Panc1 (cell line): Measurements from ENCODE around the gene FBXO15. TPM values are rescaled to one million over a fixed set of nuclear protein-coding genes. Genes with fewer than 3 reads are reported as not detected.

Source experiments
- ATAC-seq: fragments of 200-7000 bp; cut with Tn5 transposase; 2 replicates; pipeline ENCODE4 v1.9.1; 2020; ENCODE audit warnings: mild to moderate bottlenecking, moderate library complexity
- BruUV-seq: library from RNA; stranded (reverse); fragments of 400-500 nt; replicated peaks from 2 replicates; lab custom pipeline; 2021; lab: Mats Ljungman, UMichigan
- CTCF ChIA-PET: fragments of 300-600 bp; sonication (Branson Sonifier 250); formaldehyde crosslinking; loops from one replicate; lab custom pipeline; 2022; ENCODE audit warnings: antibody characterized with exemption; lab: Charles Lee
- POLR2A ChIA-PET: fragments of 300-600 bp; sonication (Branson Sonifier 250); formaldehyde crosslinking; loops from one replicate; lab custom pipeline; 2022; ENCODE audit warnings: antibody characterized with exemption; lab: Charles Lee
- DNase-seq: peaks from one replicate; pipeline ENCODE4 v3.0.0-alpha.2; 2010; ENCODE audit warnings: low read depth, low spot score
- H3K27ac ChIP-seq: 2 replicates; pipeline ENCODE4 v1.5.1; 2011; ENCODE audit warnings: mild to moderate bottlenecking, low read length, inconsistent platforms
- H3K27me3 ChIP-seq: fragments of 200-500 bp; sonication (Bioruptor generic); 2 replicates; pipeline ENCODE4 v1.6.0; 2014; ENCODE audit warnings: low read length, inconsistent platforms; ENCODE audit not compliant: control insufficient read depth, insufficient read depth
- H3K36me3 ChIP-seq: fragments of 200-500 bp; sonication (Bioruptor generic); 2 replicates; pipeline ENCODE4 v1.5.1; 2014; ENCODE audit warnings: inconsistent platforms, mild to moderate bottlenecking, low read length, moderate library complexity; ENCODE audit not compliant: control insufficient read depth, insufficient read depth
- H3K4me1 ChIP-seq: 2 replicates; pipeline ENCODE4 v1.5.1; 2011; ENCODE audit warnings: inconsistent platforms, mild to moderate bottlenecking, low read length, moderate library complexity; ENCODE audit not compliant: control insufficient read depth, insufficient read depth
- H3K4me3 ChIP-seq, 2 experiments: 2 replicates each; pipeline ENCODE4 v1.5.1; 2011 to 2012; ENCODE audit warnings: low read depth in 2 of 2, low read length in 2 of 2, mild to moderate bottlenecking in 2 of 2, inconsistent platforms in 1 of 2, moderate library complexity in 1 of 2
- H3K9me3 ChIP-seq: fragments of 200-500 bp; sonication (Bioruptor generic); 2 replicates; pipeline ENCODE4 v1.5.1; 2014; ENCODE audit warnings: low read depth, mild to moderate bottlenecking, inconsistent platforms, low read length, moderate library complexity; ENCODE audit not compliant: control insufficient read depth, insufficient read depth
- CTCF ChIP-seq: fragments of 450-650 bp; IDR thresholded peaks from 2 replicates; pipeline ENCODE4 v1.5.1; 2017; ENCODE audit warnings: mild to moderate bottlenecking
- POLR2AphosphoS5 ChIP-seq: IDR thresholded peaks from 2 replicates; pipeline ENCODE4 v1.6.1; 2012; ENCODE audit warnings: mild to moderate bottlenecking, low read depth, low read length, moderate library complexity
- REST ChIP-seq, 2 experiments: IDR thresholded peaks; 2 replicates each; pipeline ENCODE4 v1.6.1; 2011 to 2012; ENCODE audit warnings: low read depth in 2 of 2, control low read depth in 1 of 2, low read length in 1 of 2, mild to moderate bottlenecking in 1 of 2, moderate library complexity in 1 of 2; ENCODE audit not compliant: insufficient read depth in 1 of 2
- SIN3A ChIP-seq: IDR thresholded peaks from 2 replicates; pipeline ENCODE4 v1.6.1; 2012; ENCODE audit warnings: low read depth, mild to moderate bottlenecking, low read length, moderate library complexity, borderline replicate concordance; ENCODE audit not compliant: insufficient read depth
- TCF7L2 ChIP-seq: IDR thresholded peaks from 2 replicates; pipeline ENCODE4 v1.6.1; 2011; ENCODE audit warnings: mild to moderate bottlenecking, low read depth, low read length, inconsistent platforms
- in situ Hi-C: cut with HindIII; loops from 2 replicates; pipeline ENCODE4 v1.10.0; 2016; ENCODE audit warnings: low sequenced_read_pairs, low pct_unique_long_range_greater_than_20kb
- intact Hi-C: fragments of 100-400 bp; cut with micrococcal nuclease; formaldehyde crosslinking; loops from one replicate; pipeline ENCODE4 v1.10.0; 2022; ENCODE audit not compliant: unreplicated experiment
- total RNA-seq: library from RNA; stranded (reverse); gene quantifications from one replicate; pipeline ENCODE4 v1.2.1, GENCODE V29; 2021; ENCODE audit not compliant: unreplicated experiment

Gene FBXO15
- total RNA-seq, 1 experiment from 2014 or later = 1.9 TPM

GRCh38 chr18:74152857-74153256, 5.2 kb upstream of the FBXO15 start:
- ATAC-seq (no peak), DNase-seq (no peak)
- H3K9me3 ChIP-seq = no peaks in the 10 kb centered on the region
- no peak overlapping the region for H3K27ac ChIP-seq
- no peak for TF ChIP-seq POLR2AphosphoS5
- TF ChIP-seq TCF7L2 = no peak
- peak; percentile 67 for TF ChIP-seq CTCF
- H3K36me3 ChIP-seq = peaks cover 26% of the 10 kb centered on the region
- intact Hi-C loops (no loop called here), in situ Hi-C loops (no loop called here)
- POLR2A ChIA-PET = no interaction called here
- peaks cover 13% of the 10 kb centered on the region for H3K4me1 ChIP-seq
- BruUV-seq = no TSS peak
- CTCF ChIA-PET = no interaction called here
- no peaks in the 10 kb centered on the region for H3K27me3 ChIP-seq
- no peak overlapping the region for H3K4me3 ChIP-seq

- BruUV-seq = no TSS peak
- ATAC-seq = no peak
Observed at GRCh38 chr18:74152270-74152669, 4.6 kb upstream of the FBXO15 start.

GRCh38 chr18:74149878-74150277, 2.2 kb upstream of the FBXO15 start:
- ChIA-PET POLR2A (no interaction called here), CTCF (no interaction called here)
- 0 out of 2 replicates have a peak, but pooled peaks cover 4% of the 10 kb centered on the region for H3K27me3 ChIP-seq
- peaks cover 19% of the 10 kb centered on the region for H3K4me1 ChIP-seq
- intact Hi-C loops = no loop called here
- BruUV-seq = no TSS peak
- TF ChIP-seq TCF7L2 = no peak
- no peak for TF ChIP-seq REST (IDR thresholded peaks at IDR 0.05; ENCODE audit: insufficient read depth in 1 of 2, low read depth in 2 of 2, low read length in 1 of 2)
- no peak for TF ChIP-seq SIN3A
- H3K36me3 ChIP-seq = peaks cover 3% of the 10 kb centered on the region
- in situ Hi-C loops = no loop called here
- H3K4me3 ChIP-seq = peak overlapping the region; percentile 92 to 99
- ATAC-seq = no peak
- no peak for DNase-seq
- peak overlapping the region; percentile 100; the same call in 1 of the 2 replicates for H3K27ac ChIP-seq
- no peaks in the 10 kb centered on the region for H3K9me3 ChIP-seq

More at GRCh38 chr18:74152270-74152669, 4.6 kb upstream of the FBXO15 start:
- H3K36me3 ChIP-seq = peaks cover 24% of the 10 kb centered on the region
- no peak overlapping the region for H3K4me3 ChIP-seq
- ChIA-PET CTCF (no interaction called here), POLR2A (interaction anchor here (0.6 kb wide), 1 partner anchor 13 kb away, joined by 7 read pairs; no protein-coding TSS in a partner anchor)
- in situ Hi-C loops (no loop called here), intact Hi-C loops (no loop called here)
- H3K9me3 ChIP-seq = no peaks in the 10 kb centered on the region
- TF ChIP-seq SIN3A (no peak), TCF7L2 (no peak)
- H3K27me3 ChIP-seq = no peaks in the 10 kb centered on the region
- DNase-seq = no peak
- H3K4me1 ChIP-seq = peaks cover 13% of the 10 kb centered on the region
- H3K27ac ChIP-seq = no peak overlapping the region
